GM12878 (cell line): ENCODE measurements around the gene INSIG1. TPM values are rescaled to one million over a fixed set of nuclear protein-coding genes. Genes with fewer than 3 reads are reported as not detected.

Experiments used
- ATAC-seq: fragments of 200-7000 bp; cut with Tn5 transposase; 3 replicates; pipeline ENCODE4 v1.9.1; 2020; ENCODE audit warnings: mild to moderate bottlenecking, moderate library complexity
- BruUV-seq: library from RNA; stranded (reverse); fragments of 400-500 nt; replicated peaks from 2 replicates; lab custom pipeline; 2021; lab: Mats Ljungman, UMichigan
- CTCF ChIA-PET: fragments of 300-600 bp; sonication (Branson Sonifier 250); formaldehyde crosslinking; extraction: SDS; loops from one replicate; lab custom pipeline; 2021; ENCODE audit warnings: inconsistent platforms; lab: Yijun Ruan, JAX
- POLR2A ChIA-PET: fragments of 350-600 bp; formaldehyde crosslinking; extraction: SDS; loops from one replicate; lab custom pipeline; 2021; ENCODE audit warnings: inconsistent platforms; lab: Charles Lee
- RAD21 ChIA-PET: fragments of 300-600 bp; sonication (Branson Sonifier 250); formaldehyde crosslinking; loops from one replicate; lab custom pipeline; 2023; ENCODE audit warnings: antibody characterized with exemption; ENCODE audit not compliant: unreplicated experiment; lab: Charles Lee
- SMC1A ChIA-PET: fragments of 300-600 bp; sonication (Branson Sonifier 250); formaldehyde crosslinking; loops from one replicate; lab custom pipeline; 2023; ENCODE audit not compliant: unreplicated experiment, uncharacterized antibody; lab: Charles Lee
- DNase-seq: peaks from one replicate; pipeline ENCODE4 v3.0.0-alpha.2; 2011; ENCODE audit warnings: low read depth, low spot score
- FAIRE-seq: peaks from 3 replicates; lab custom pipeline; 2011; peaks lifted over from hg19 to GRCh38; lab: Jason Lieb, UNC
- H2AFZ ChIP-seq: 2 replicates; pipeline ENCODE4 v1.6.0; 2011; ENCODE audit warnings: low read depth, low read length, control low read depth; ENCODE audit not compliant: control insufficient read depth
- H3K27ac ChIP-seq: 2 replicates; pipeline ENCODE4 v1.5.1; 2011; ENCODE audit warnings: control low read depth; ENCODE audit not compliant: control insufficient read depth, insufficient read depth
- H3K27me3 ChIP-seq, 2 experiments: replicated peaks in 1 of 2; 2 replicates each; pipeline versions ENCODE4 v1.6.0 to v1.6.1; 2011; ENCODE audit warnings: low read length in 1 of 2; ENCODE audit not compliant: control insufficient read depth in 2 of 2, insufficient read depth in 2 of 2
- H3K36me3 ChIP-seq, 2 experiments: 2 replicates each; pipeline ENCODE4 v1.5.1; 2011; ENCODE audit warnings: low read length in 1 of 2; ENCODE audit not compliant: control insufficient read depth in 2 of 2, insufficient read depth in 2 of 2
- H3K4me1 ChIP-seq: 2 replicates; pipeline ENCODE4 v1.6.1; 2011; ENCODE audit warnings: mild to moderate bottlenecking, low read length, moderate library complexity, mixed read lengths; ENCODE audit not compliant: control insufficient read depth, insufficient read depth
- H3K4me2 ChIP-seq: 2 replicates; pipeline ENCODE4 v1.6.0; 2011; ENCODE audit warnings: control low read depth; ENCODE audit not compliant: control insufficient read depth, insufficient read depth
- H3K4me3 ChIP-seq: fragments of 200-600 bp; sonication (generic); 2 replicates; pipeline ENCODE4 v1.5.1; 2016
- H3K79me2 ChIP-seq: 2 replicates; pipeline ENCODE4 v1.6.0; 2011; ENCODE audit warnings: low read length; ENCODE audit not compliant: control insufficient read depth, insufficient read depth
- H3K9ac ChIP-seq: 2 replicates; pipeline ENCODE4 v1.8.0; 2011; ENCODE audit warnings: low read length, control low read depth, mixed read lengths; ENCODE audit not compliant: control insufficient read depth, insufficient read depth
- H3K9me3 ChIP-seq: replicated peaks from 3 replicates; pipeline ENCODE4 v1.5.1; 2011; ENCODE audit warnings: mild to moderate bottlenecking, low read length; ENCODE audit not compliant: control insufficient read depth, insufficient read depth
- H4K20me1 ChIP-seq: 2 replicates; pipeline ENCODE4 v1.6.0; 2011; ENCODE audit not compliant: control insufficient read depth, insufficient read depth
- BMI1 ChIP-seq: fragments of 450-650 bp; IDR thresholded peaks from 2 replicates; pipeline ENCODE4 v1.6.1; 2016; ENCODE audit warnings: mild to moderate bottlenecking, moderate library complexity, borderline replicate concordance
- CHD1 ChIP-seq: IDR thresholded peaks from 2 replicates; pipeline ENCODE4 v1.6.1; 2012; ENCODE audit warnings: low read depth, low read length, improper control_type of control experiment
- FOS ChIP-seq: IDR thresholded peaks from 3 replicates; pipeline ENCODE4 v1.6.1; 2011; ENCODE audit warnings: borderline replicate concordance; ENCODE audit not compliant: insufficient read length; ENCODE audit errors: extremely low read depth
- HDAC2 ChIP-seq: fragments of 200-600 bp; sonication (generic); IDR thresholded peaks from 2 replicates; pipeline ENCODE4 v1.6.1; 2017
- IKZF1 ChIP-seq: fragments of 450-650 bp; conservative IDR thresholded peaks from 2 replicates; pipeline ENCODE4 v1.6.1; 2017; ENCODE audit warnings: antibody characterized with exemption, mild to moderate bottlenecking
- JUND ChIP-seq: IDR thresholded peaks from 2 replicates; pipeline ENCODE4 v1.6.1; 2012; ENCODE audit warnings: low read depth, mild to moderate bottlenecking, low read length, improper control_type of control experiment, moderate library complexity
- NR2C2 ChIP-seq: IDR thresholded peaks from 2 replicates; pipeline ENCODE4 v1.6.1; 2011; ENCODE audit warnings: borderline replicate concordance, low read depth; ENCODE audit not compliant: control insufficient read depth, insufficient read length
- RAD21 ChIP-seq: IDR thresholded peaks from 2 replicates; pipeline ENCODE4 v1.6.1; 2011; ENCODE audit warnings: mild to moderate bottlenecking, low read depth, low read length, moderate library complexity; ENCODE audit not compliant: insufficient read depth
- SIX5 ChIP-seq: IDR thresholded peaks from 2 replicates; pipeline ENCODE4 v1.6.1; 2011; ENCODE audit warnings: mild to moderate bottlenecking, low read depth, low read length, moderate library complexity; ENCODE audit not compliant: severe bottlenecking
- SPI1 ChIP-seq: IDR thresholded peaks from 2 replicates; pipeline ENCODE4 v1.6.1; 2011; ENCODE audit warnings: low read depth, mild to moderate bottlenecking, low read length, moderate library complexity, borderline replicate concordance; ENCODE audit not compliant: insufficient read depth
- SRF ChIP-seq, 2 experiments: IDR thresholded peaks; 2 replicates each; pipeline ENCODE4 v1.6.1; 2011; ENCODE audit warnings: low read depth in 2 of 2, low read length in 2 of 2, mild to moderate bottlenecking in 1 of 2, moderate library complexity in 1 of 2
- ZNF217 ChIP-seq: fragments of 450-650 bp; IDR thresholded peaks from 2 replicates; pipeline ENCODE4 v1.6.1; 2017; ENCODE audit warnings: antibody characterized with exemption, mild to moderate bottlenecking
- ZNF622 ChIP-seq: fragments of 450-650 bp; IDR thresholded peaks from 2 replicates; pipeline ENCODE4 v1.6.1; 2017; ENCODE audit warnings: mild to moderate bottlenecking, inconsistent platforms
- WGBS: methylation state at CpG from one replicate; pipeline ENCODE4 v1.1.6; 2016; ENCODE audit warnings: low lambda C conversion rate; ENCODE audit not compliant: insufficient replicate concordance, insufficient coverage; ENCODE audit errors: missing lambda C conversion rate; 5-methylcytosine and 5-hydroxymethylcytosine counted together
- in situ Hi-C: fragments of 300-500 bp; cut with MboI; formaldehyde crosslinking; loops from 9 replicates; pipeline ENCODE4 v1.14.3; 2018; ENCODE audit warnings: mixed read lengths
- intact Hi-C: fragments of 100-400 bp; cut with micrococcal nuclease; formaldehyde crosslinking; loops from one replicate; pipeline ENCODE4 v1.14.2; 2022; ENCODE audit not compliant: unreplicated experiment
- polyA plus RNA-seq, 11 experiments: library from polyadenylated mRNA; depleted of rRNA in 4 of 11; unstranded in 6 of 11; stranded (reverse) in 5 of 11; fragments of >200 nt; fragmentation: Nextera tagmentation in 4 of 11; fragmentation: Illumina TruSeq in 1 of 11; extraction: Ambion mirVana in 4 of 11; extraction: Trizol in 1 of 11; gene quantifications; 1 replicate in 1 of 11; 2 replicates in 10 of 11; pipeline versions ENCODE4 v1.2.1 to v1.2.3, GENCODE V29; 2011 to 2016; ENCODE audit warnings: inconsistent platforms in 2 of 11, missing spikeins in 2 of 11, low read depth in 1 of 11
- total RNA-seq, 4 experiments: library from RNA; depleted of rRNA in 3 of 4; stranded (reverse); fragments of >200 nt in 3 of 4; fragmentation: Illumina TruSeq in 1 of 4; extraction: Trizol in 1 of 4; gene quantifications; 2 replicates each; pipeline versions ENCODE4 v1.2.1 to v1.2.3, GENCODE V29; 2013 to 2021
- TF ChIP-seq, protein P1 (sequence below): fragments of 450-650 bp; conservative IDR thresholded peaks from 2 replicates; pipeline ENCODE4 v1.6.1; 2017; ENCODE audit warnings: mild to moderate bottlenecking, moderate library complexity

Gene INSIG1
- total and polyA plus RNA-seq, 10 of the 15 experiments (the other 5 are each of a cell fraction or from before 2014, with no cell fraction given): 29.6 to 168 (median 91.1) TPM

DNA sequence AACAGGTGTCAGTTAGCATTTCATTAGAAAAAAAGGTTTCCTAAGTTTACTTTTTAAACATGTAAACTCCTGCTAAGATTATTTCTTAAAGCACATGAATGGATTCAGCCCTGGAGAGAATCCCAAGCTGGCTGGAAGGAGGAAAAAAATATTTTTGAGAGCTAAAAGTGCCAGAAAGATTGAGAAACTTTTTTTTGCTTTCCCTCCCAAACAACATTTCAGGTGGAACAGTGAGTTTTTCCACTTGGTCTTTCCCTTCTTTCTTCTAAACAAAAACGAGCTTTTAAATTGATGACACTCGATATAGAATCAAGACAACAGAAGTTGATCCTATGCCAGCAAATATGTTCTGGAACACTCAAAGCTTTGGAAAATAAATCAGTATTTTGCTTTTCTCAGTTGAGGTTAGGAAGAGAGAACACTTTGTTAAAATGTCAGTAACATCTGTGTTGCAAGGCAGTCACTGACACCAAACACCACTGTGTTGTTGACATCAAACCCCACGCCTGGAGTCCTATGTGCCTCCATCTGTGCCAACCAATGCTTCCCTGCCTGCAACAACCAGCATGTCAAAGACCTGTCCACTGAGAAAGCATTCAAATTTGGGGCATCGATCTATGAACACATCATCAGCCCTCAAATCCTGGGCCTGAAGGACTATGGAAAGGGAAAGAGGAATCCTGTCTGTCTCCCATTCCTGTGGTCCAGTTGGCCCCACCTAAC lies 22.9 kb upstream of the INSIG1 start:
- ChIA-PET SMC1A (interaction anchor here (0.8 to 1.6 kb wide), 4 partner anchors 7 to 70 kb away, joined by 3 to 6 read pairs (median 4); no protein-coding TSS in a partner anchor), RAD21 (no interaction called here), POLR2A (no interaction called here), CTCF (no interaction called here)
- ATAC-seq: no peak
- Histone ChIP-seq H3K79me2 (no peaks in the 10 kb centered on the region), H3K9ac (no peak overlapping the region), H3K4me2 (no peak overlapping the region), H3K27ac (no peak overlapping the region), H3K27me3 (peaks cover 2 to 4% of the 10 kb centered on the region in 2 experiments; a peak in 2 of 4 replicates), H3K4me1 (no peaks in the 10 kb centered on the region), H3K9me3 (no peaks in the 10 kb centered on the region), H3K36me3 (no peaks in the 10 kb centered on the region), H4K20me1 (no peaks in the 10 kb centered on the region), H2AFZ (no peak overlapping the region), H3K4me3 (no peak overlapping the region)
- FAIRE-seq: no peak
- no TSS peak for BruUV-seq
- TF ChIP-seq JUND (no peak), CHD1 (no peak), FOS (no peak), NR2C2 (no peak), SRF (IDR thresholded peaks at IDR 0.05; ENCODE audit: low read depth in 2 of 2, low read length in 2 of 2) (no peak), IKZF1 (no peak), BMI1 (no peak), HDAC2 (no peak), RAD21 (no peak), SPI1 (no peak), ZNF622 (no peak), SIX5 (no peak), ZNF217 (no peak)
- TF ChIP-seq, protein P1, sequence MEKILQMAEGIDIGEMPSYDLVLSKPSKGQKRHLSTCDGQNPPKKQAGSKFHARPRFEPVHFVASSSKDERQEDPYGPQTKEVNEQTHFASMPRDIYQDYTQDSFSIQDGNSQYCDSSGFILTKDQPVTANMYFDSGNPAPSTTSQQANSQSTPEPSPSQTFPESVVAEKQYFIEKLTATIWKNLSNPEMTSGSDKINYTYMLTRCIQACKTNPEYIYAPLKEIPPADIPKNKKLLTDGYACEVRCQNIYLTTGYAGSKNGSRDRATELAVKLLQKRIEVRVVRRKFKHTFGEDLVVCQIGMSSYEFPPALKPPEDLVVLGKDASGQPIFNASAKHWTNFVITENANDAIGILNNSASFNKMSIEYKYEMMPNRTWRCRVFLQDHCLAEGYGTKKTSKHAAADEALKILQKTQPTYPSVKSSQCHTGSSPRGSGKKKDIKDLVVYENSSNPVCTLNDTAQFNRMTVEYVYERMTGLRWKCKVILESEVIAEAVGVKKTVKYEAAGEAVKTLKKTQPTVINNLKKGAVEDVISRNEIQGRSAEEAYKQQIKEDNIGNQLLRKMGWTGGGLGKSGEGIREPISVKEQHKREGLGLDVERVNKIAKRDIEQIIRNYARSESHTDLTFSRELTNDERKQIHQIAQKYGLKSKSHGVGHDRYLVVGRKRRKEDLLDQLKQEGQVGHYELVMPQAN: no peak
- whole genome bisulfite sequencing: 34% methylated on average over 4 of the region's 4 CpGs
- no peak for DNase-seq
- intact Hi-C loops: no loop called here
- in situ Hi-C loops: no loop called here
